ENCODE results near the gene GEMIN7.

GEMIN7 gene

DNA sequence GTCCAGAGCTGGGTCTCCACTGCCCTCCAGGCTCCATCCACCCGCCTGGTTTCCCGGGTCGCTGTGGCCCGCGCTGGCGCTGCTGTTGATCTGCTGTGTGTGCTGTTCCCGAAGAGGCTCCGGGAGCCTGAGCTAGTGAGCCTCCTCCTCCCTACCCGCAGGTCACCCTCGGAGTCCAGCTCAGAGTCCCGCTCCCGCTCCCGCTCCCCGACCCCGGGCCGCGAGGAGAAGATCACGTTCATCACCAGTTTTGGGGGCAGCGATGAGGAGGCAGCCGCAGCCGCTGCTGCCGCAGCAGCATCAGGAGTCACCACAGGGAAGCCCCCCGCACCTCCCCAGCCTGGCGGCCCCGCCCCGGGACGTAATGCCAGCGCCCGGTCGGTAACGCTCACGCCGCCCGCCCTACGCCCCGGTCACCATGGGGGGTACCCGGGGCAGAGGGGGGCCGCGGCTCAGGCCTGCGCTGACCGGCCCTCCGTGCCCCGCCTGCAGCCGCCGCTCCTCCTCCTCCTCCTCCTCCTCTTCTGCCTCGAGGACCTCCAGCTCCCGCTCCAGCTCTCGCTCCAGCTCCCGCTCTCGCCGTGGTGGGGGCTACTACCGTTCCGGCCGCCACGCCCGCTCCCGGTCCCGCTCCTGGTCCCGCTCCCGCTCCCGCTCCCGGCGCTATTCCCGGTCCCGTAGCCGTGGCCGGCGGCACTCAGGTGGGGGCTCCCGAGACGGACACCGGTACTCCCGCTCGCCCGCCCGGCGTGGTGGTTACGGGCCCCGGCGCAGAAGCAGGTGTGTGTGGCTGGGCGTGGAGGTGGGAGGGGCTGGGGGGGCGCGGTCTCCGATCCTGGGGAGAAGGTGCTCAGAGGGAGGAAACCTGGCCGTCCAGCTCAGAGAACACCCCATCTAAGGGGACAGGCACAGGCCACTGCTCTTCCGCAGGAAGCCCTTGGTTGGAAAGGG is 14.9 kb upstream of the GEMIN7 start:
- DNase-seq, result no peak

- no peak for DNase-seq
These were observed 12.0 kb upstream of the GEMIN7 start for GRCh38 chr19:45066921-45067661.

- no peak for DNase-seq
These were observed 11.0 kb upstream of the GEMIN7 start for GRCh38 chr19:45068041-45068440.

DNA sequence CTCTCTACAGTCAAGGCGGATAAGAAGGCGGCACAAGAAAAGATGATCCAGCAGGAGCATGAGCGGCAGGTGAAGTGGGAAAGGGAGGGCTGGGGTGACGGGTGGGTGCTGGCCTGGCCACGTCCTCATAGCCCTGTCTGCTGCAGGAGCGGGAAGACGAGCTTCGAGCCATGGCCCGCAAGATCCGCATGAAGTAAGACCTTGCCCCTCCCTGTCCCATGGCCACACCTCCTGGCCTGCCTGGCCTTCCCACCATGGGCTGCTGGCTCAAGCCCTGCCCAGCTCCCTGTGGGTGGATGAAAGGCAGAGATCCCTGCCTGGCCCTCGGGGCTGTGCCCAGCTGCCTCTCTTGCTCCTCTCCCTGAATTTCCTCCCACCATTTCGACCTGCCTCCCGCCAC is 10.0 kb upstream of the GEMIN7 start:
- no peak for DNase-seq

DNA sequence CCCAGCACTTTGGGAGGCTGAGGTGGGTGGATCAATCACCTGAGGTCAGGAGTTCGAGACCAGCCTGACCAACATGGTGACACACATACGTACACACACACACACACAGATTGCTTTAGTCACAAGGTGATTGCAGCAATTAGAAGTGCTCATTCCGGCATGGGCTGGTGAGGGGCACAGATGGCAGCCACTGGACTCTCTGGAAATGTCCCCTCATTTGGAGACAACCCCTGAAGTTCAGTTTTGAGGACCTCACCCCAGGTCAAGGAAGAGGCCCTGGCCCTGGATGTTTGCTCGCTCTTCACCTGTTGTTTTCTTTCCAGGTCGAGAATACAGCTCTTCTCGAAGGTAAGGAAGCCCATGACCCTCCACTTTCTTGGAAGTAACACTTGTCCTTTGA is 8.8 kb upstream of the GEMIN7 start:
- no peak for DNase-seq

- no peak for DNase-seq
These were observed 8.1 kb upstream of the GEMIN7 start for GRCh38 chr19:45070861-45071544.

DNA sequence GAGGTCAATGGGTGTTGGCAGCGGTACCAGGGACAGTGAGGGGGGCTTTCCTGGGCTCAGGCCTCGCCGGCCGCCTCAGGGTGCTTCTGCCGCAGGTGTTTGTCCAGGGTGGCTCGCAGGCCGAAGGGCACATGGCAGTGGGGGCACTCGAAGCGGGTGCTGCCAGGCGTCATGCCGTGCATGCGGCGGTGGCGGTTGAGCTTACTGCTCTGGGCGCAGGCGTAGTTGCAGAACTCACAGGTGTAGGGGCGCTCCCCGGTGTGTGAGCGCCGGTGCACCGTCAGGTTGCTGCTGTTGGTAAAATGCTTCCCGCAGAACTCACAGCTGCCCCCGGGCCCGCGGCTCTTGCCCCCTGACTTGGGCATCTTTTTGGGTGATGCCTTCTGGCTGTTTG is 7.5 kb upstream of the GEMIN7 start:
- DNase-seq, result no peak

- DNase-seq, result no peak
These were observed 6.9 kb upstream of the GEMIN7 start for GRCh38 chr19:45071969-45072790.

- DNase-seq, result no peak
These were observed 4.2 kb upstream of the GEMIN7 start for GRCh38 chr19:45074744-45075300.

DNA sequence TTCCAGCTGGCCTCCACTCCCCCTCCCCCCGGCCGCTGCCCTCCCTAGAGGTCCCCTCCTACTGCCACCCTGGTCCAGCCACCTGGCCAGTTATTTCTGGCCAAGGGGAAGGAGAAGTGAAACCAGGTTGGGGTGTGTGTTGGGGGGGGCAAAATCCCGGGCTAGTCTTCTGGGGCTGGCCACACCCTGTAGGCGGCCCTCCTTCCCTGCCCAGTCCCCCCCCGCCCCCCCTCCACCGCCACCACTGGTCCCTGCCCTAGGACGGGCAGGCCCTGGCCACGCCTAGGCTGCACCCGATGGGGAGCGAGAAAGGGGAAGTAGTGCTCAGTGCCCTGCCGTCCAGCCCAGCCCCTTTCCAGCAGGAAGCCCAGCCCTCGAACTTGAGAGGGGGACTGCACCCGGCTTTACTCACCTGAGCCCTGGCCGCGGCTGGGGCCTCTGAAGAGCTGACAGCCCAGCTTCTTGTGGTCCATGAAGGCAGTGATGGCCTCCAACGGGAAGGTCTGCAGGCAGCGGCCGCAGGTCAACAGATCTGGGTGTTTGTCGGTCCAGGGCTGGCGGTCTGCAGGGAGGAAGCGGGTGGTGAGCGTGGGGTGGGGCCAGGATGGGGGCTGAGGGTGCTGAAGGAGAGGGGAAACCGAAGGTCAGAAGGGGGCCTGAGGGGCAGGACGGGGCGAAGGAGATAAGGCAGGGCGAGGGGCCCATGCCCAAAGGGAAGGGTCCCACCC is 3.6 kb upstream of the GEMIN7 start:
- DNase-seq, result peak; percentile 49

- peak; percentile 64 for DNase-seq
These were observed 2.8 kb upstream of the GEMIN7 start, which contains the start of gene ZNF296 for GRCh38 chr19:45076029-45076850. Gene ZNF296, minus strand, starts transcription at chr19:45076478. Its CDS starts 105 bp downstream, at chr19:45076373.

- no peak for DNase-seq
These were observed 2.0 kb upstream of the GEMIN7 start for GRCh38 chr19:45076851-45077730.

GRCh38 chr19:45078390-45079062 is 534 bp upstream of the GEMIN7 start:
- no peak for DNase-seq

DNA sequence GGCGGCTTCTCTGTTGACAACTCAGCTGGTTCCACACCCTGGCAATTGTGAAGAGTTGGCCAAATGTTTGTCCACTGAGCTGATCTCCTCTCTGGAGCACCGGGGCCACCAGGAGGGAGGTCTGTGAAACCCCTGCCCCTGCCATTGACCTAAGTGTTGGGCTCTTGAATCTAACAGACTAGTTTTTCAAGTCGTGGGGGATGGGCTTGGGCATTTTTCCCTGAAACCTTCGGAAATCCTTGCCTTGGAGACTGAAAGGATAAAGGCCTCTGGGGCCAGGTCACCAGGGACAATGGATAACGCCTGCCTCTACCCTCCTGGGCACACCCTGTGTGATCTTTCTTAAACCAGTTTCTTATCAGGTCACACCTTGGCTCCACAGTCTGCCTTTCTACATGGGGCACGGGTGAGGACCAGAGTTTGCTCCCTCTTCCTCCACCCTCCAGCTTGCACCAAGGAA is 881 bp downstream of the GEMIN7 start:
- no peak for DNase-seq

- no peak for DNase-seq
These were observed 3.1 kb downstream of the GEMIN7 start for GRCh38 chr19:45082170-45082569.

- no peak for DNase-seq
These were observed 7.4 kb downstream of the GEMIN7 start for GRCh38 chr19:45086480-45086879.

DNA sequence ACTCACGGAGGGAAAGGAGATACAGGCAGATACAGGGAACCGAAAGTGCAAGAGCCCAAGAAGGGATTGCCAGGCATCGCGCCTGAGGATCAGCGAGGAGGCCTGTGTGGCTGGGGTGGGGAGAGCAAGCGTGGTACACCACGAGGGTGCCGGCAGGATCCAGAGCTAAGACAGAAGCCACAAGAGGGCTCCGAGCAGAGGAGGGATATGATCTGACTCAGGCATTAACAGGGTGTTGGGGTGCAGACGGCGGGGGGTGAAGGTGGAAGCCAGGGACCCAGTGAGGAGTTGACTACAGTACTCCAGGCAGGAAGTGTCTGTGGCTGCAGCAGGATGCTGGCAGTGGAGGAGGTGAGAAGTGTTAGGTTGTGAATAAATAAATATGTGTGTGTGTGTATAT is 8.5 kb downstream of the GEMIN7 start:
- no peak for DNase-seq

DNA sequence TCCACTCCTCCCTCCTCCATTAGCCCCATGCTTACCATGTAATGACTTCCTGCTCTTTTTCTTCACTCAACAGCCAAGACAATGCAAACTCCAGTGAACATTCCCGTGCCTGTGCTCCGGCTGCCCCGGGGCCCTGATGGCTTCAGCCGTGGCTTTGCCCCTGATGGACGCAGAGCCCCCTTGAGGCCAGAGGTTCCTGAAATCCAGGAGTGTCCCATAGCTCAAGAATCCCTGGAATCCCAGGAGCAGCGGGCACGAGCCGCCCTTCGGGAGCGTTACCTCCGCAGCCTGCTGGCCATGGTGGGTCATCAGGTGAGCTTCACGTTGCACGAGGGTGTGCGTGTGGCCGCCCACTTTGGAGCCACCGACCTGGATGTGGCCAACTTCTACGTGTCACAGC is 11.0 kb downstream of the GEMIN7 start:
- no peak for DNase-seq

DNA sequence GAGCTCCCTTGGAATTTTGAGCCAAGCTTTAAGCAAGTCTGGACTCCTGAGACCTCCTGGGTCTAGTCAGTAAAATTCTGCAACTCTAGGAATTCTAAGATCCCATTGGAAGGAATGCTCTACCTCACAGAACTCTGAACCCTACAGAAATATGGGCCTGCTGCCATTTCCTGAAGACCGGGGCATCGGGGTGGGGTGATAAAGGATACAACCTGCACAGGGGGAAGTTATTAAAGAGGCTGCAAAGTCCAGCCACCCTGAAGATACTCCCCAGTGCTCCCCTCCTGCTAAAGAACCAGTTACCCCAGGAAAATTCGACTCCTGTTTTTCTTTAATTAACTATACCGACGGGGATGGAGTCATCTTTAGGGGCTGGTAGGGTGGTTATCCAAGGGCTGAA is 11.5 kb downstream of the GEMIN7 start:
- no peak for DNase-seq
